T-helper 1 cell treated with Interleukin-12 subunit alpha and Interleukin-12 subunit beta and Interleukin-4 antibody, amounts not matched to agents 30 μg/mL and 1 μg/mL, for 36 hours (primary cell): Measurements from ENCODE around the gene SERF2.
"Not testable (repeated sequence)": the region's sequence is repeated elsewhere in the genome, so short reads cannot be mapped to it uniquely, and the experiment has no call there.

Experiments used
- H3K27ac Mint-ChIP-seq: one replicate; pipeline ENCODE4 v1.8.0; 2021; ENCODE audit warnings: mild to moderate bottlenecking, mixed read lengths
- H3K27me3 Mint-ChIP-seq: one replicate; pipeline ENCODE4 v1.8.0; 2021; ENCODE audit warnings: low read depth, mixed read lengths
- H3K36me3 Mint-ChIP-seq: one replicate; pipeline ENCODE4 v1.8.0; 2021; ENCODE audit warnings: low read depth, mixed read lengths
- H3K4me1 Mint-ChIP-seq: one replicate; pipeline ENCODE4 v1.8.0; 2021; ENCODE audit warnings: low read depth, mixed read lengths
- H3K4me3 Mint-ChIP-seq: one replicate; pipeline ENCODE4 v1.8.0; 2021; ENCODE audit warnings: mild to moderate bottlenecking, moderate library complexity, mixed read lengths
- H3K9me3 Mint-ChIP-seq: one replicate; pipeline ENCODE4 v1.8.0; 2021; ENCODE audit warnings: mixed read lengths

SERF2 gene

GRCh38 chr15:43800286-43801141 is 8.4 kb downstream of the SERF2 start, which contains the start of gene HYPK:
TSS of gene HYPK (plus strand) at chr15:43800599. CDS start at chr15:43800623, 24 bp downstream.
- peak within 1 kb of the TSS; percentile 96 for H3K27ac Mint-ChIP-seq

GRCh38 chr15:43802676-43803075 is 10.6 kb downstream of the SERF2 start:
- H3K9me3 Mint-ChIP-seq, H3K27me3 Mint-ChIP-seq: not testable (repeated sequence)

More at GRCh38 chr15:43800286-43801141, 8.4 kb downstream of the SERF2 start, which contains the start of gene HYPK:
- peaks cover 52% of the 10 kb centered on the region for H3K36me3 Mint-ChIP-seq
- H3K4me1 Mint-ChIP-seq, result peaks cover 25% of the 10 kb centered on the region
- H3K9me3 Mint-ChIP-seq, result no peaks in the 10 kb centered on the region
- H3K4me3 Mint-ChIP-seq, result peak within 1 kb of the TSS; percentile 98
- H3K27me3 Mint-ChIP-seq, result no peaks in the 10 kb centered on the region

GRCh38 chr15:43808435-43808950 is 16.4 kb downstream of the SERF2 start:
- peaks cover 44% of the 10 kb centered on the region for H3K36me3 Mint-ChIP-seq
- H3K4me3 Mint-ChIP-seq, result no peak overlapping the region
- no peaks in the 10 kb centered on the region for H3K27me3 Mint-ChIP-seq
- no peaks in the 10 kb centered on the region for H3K9me3 Mint-ChIP-seq
- H3K4me1 Mint-ChIP-seq, result peaks cover 10% of the 10 kb centered on the region
- no peak overlapping the region for H3K27ac Mint-ChIP-seq

More at GRCh38 chr15:43802676-43803075, 10.6 kb downstream of the SERF2 start:
- H3K4me3 Mint-ChIP-seq, H3K27ac Mint-ChIP-seq: not testable (repeated sequence)
- peaks cover 20% of the 10 kb centered on the region for H3K4me1 Mint-ChIP-seq
- peaks cover 49% of the 10 kb centered on the region for H3K36me3 Mint-ChIP-seq

- no peak overlapping the region for H3K27ac Mint-ChIP-seq
- peaks cover 46% of the 10 kb centered on the region for H3K36me3 Mint-ChIP-seq
Measured at GRCh38 chr15:43808960-43809678, 17.0 kb downstream of the SERF2 start.

GRCh38 chr15:43815064-43815463 is 22.9 kb downstream of the SERF2 start:
- H3K9me3 Mint-ChIP-seq, H3K4me3 Mint-ChIP-seq, H3K27me3 Mint-ChIP-seq, H3K27ac Mint-ChIP-seq: not testable (repeated sequence)
- Mint-ChIP-seq H3K36me3 (peaks cover 36% of the 10 kb centered on the region), H3K4me1 (peaks cover 22% of the 10 kb centered on the region)

More at GRCh38 chr15:43808960-43809678, 17.0 kb downstream of the SERF2 start:
- Mint-ChIP-seq H3K4me1 (peaks cover 10% of the 10 kb centered on the region), H3K9me3 (no peaks in the 10 kb centered on the region), H3K4me3 (no peak overlapping the region), H3K27me3 (no peaks in the 10 kb centered on the region)

GRCh38 chr15:43821505-43821904 is 29.4 kb downstream of the SERF2 start:
- Mint-ChIP-seq H3K9me3 (no peaks in the 10 kb centered on the region), H3K4me3 (peak overlapping the region; percentile 52), H3K36me3 (peaks cover 20% of the 10 kb centered on the region), H3K4me1 (peaks cover 30% of the 10 kb centered on the region), H3K27me3 (no peaks in the 10 kb centered on the region), H3K27ac (peak overlapping the region; percentile 60)

DNA sequence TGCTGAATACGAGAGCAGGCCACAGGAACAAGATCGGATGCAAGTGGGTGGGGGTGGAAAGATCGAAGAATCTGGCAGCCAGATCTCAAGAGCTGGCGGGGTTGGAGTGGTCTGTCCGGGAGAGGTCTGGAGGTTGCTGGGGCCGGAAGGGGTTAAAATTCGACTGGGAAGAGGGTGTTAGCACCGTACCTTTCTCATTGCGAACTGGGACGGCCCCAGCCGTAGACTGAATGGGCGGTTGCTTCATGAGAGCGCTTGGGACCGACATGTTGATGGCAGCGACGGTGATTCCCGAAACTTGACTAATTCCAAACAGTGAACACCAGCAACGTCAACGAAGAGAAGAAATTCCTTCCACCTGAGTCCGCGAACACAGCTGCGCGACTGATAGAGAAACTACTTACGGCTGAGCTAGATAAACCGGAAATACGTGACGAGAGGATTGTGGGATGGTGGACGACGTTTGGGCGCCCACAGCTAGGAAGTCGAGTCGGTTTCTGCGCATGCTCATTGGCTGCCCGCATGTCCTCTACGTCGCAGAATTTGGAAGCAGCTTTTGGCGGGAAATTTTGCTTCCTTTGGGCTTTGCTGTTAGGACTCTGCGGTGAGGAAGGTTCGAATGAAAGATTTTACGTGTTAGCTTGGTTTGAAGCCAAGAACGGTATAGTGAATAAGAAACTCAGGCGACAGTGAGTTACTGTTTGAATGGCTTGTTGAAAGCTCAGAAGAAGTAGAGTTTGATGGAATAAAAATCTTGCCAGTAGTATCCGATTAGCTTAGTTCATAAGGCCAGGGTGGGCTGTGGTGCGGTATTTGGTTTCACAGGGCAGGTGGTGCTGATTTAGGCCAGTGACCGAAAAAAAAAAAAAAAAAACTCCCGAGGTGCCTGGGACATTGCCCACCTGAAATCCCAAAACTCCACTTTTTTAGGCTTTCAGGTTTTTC is 32.5 kb downstream of the SERF2 start, which contains the start of gene MFAP1:
TSS of gene MFAP1 (minus strand) at position 389 of the 945 bp plus-strand sequence. CDS start at position 268, 121 bp downstream.
- peak within 1 kb of the TSS; percentile 98 for H3K4me3 Mint-ChIP-seq
- H3K36me3 Mint-ChIP-seq, result peaks cover 19% of the 10 kb centered on the region
- no peaks in the 10 kb centered on the region for H3K27me3 Mint-ChIP-seq
- H3K4me1 Mint-ChIP-seq, result peaks cover 35% of the 10 kb centered on the region
- no peaks in the 10 kb centered on the region for H3K9me3 Mint-ChIP-seq
- H3K27ac Mint-ChIP-seq, result peak within 1 kb of the TSS; percentile 98

DNA sequence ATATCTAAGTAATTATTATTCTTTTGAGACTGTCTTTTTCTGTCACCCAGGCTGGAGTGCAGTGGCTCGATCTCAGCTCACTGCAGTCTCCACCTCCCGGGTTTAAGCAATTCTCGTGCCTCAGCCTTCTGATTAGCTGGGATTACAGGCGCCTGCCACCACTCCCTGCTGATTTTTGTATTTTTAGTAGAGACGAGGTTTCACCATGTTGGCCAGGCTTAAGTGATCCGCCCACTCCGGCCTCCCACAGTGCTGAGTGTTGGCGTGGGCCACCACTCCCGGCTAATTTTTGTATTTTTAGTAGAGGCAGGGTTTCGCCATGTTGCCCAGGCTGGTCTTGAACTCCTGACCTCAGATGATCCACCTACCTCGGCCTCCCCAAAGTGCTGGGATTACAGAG is 33.2 kb downstream of the SERF2 start:
- H3K27me3 Mint-ChIP-seq, result not testable (repeated sequence)
- Mint-ChIP-seq H3K4me3 (peak overlapping the region; percentile 50), H3K4me1 (peaks cover 38% of the 10 kb centered on the region)

DNA sequence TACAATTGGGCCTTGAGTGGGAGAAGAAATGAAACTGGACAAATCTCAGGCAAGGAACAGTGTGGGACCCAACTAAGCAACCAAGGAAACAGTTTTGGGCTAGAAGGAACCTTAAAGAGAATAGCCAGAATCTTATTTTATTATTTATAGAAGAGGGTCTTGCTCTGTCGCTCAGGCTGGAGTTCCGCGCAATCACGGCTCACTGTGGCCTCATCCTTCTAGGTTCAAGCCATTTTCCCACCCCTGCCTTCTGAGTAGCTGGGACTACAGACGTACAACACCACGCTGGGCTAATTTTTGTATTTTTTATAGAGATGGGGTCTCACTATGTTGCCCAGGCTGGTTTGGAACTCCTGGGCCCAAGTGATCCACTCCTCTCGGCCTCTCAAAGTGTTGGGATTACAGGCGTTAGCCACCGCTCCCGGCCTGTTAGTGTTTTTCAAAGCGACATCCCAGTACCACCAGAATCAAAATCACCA is 33.9 kb downstream of the SERF2 start:
- H3K36me3 Mint-ChIP-seq, result peaks cover 20% of the 10 kb centered on the region
- H3K9me3 Mint-ChIP-seq, result no peaks in the 10 kb centered on the region
- H3K4me3 Mint-ChIP-seq, result peak overlapping the region; percentile 50
- H3K27me3 Mint-ChIP-seq, result no peaks in the 10 kb centered on the region
- H3K27ac Mint-ChIP-seq, result peak overlapping the region; percentile 90
- peaks cover 36% of the 10 kb centered on the region for H3K4me1 Mint-ChIP-seq

More for the DNA sequence above, 33.2 kb downstream of the SERF2 start:
- Mint-ChIP-seq H3K27ac (peak overlapping the region; percentile 90), H3K36me3 (peaks cover 20% of the 10 kb centered on the region)
- H3K9me3 Mint-ChIP-seq, result not testable (repeated sequence)

DNA sequence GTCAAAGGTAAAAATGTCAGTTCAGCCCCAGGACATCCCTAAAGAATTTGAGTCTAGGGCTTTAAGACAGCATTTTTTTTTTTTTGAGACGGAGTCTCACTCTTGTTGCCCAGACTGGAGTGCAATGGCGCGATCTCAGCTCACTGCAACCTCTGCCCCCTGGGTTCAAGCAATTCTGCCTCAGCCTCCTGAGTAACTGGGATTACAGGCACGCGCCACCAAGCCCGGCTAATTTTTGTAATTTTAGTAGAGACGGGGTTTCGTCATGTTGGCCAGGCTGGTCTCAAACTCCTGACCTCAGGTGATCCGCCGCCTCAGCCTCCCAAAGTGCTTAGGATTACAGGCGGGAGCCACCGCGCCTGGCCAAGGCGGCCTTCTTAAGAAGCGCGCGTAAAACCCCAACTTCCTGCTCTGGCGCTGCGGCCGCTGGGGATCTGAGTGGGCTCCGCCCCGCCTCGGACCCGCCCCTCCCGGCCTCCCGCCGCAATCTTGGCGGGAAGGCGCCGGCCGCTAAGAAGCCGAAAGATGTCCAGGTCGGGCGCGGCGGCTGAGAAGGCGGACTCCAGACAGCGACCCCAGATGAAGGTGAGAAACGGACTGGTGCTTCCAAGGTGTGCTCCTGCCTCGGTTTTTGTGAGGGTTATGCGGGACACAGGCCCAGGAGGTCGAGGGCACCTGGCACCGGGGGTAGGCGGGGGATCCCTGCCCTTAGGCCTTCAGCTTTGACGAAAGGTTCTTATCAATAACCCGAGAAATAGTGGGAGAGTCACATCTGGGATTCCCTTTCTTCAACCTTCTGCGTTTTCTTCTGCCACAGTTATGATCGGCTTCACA is 34.6 kb downstream of the SERF2 start, which contains the start of gene WDR76:
TSS of gene WDR76 (plus strand) at position 495 of the 834 bp plus-strand sequence. CDS start at position 526, 31 bp downstream.
- Mint-ChIP-seq H3K27ac (peak within 1 kb of the TSS; percentile 90), H3K27me3 (no peaks in the 10 kb centered on the region), H3K4me3 (peak within 1 kb of the TSS; percentile 90), H3K9me3 (no peaks in the 10 kb centered on the region), H3K4me1 (peaks cover 33% of the 10 kb centered on the region), H3K36me3 (peaks cover 22% of the 10 kb centered on the region)

GRCh38 chr15:43828061-43828657 is 36.0 kb downstream of the SERF2 start:
- Mint-ChIP-seq H3K27me3 (no peaks in the 10 kb centered on the region), H3K36me3 (peaks cover 24% of the 10 kb centered on the region), H3K4me3 (peak overlapping the region; percentile 90), H3K4me1 (peaks cover 36% of the 10 kb centered on the region), H3K27ac (peak overlapping the region; percentile 90), H3K9me3 (no peaks in the 10 kb centered on the region)

GRCh38 chr15:43829951-43830540 is 37.9 kb downstream of the SERF2 start:
- not testable (repeated sequence) for H3K27me3 Mint-ChIP-seq, H3K9me3 Mint-ChIP-seq
- peaks cover 32% of the 10 kb centered on the region for H3K4me1 Mint-ChIP-seq
- H3K4me3 Mint-ChIP-seq, result peak overlapping the region; percentile 44
- H3K36me3 Mint-ChIP-seq, result peaks cover 27% of the 10 kb centered on the region
- peak overlapping the region; percentile 34 for H3K27ac Mint-ChIP-seq
